ENCODE data around the gene LIMCH1.

The LIMCH1 gene

DNA sequence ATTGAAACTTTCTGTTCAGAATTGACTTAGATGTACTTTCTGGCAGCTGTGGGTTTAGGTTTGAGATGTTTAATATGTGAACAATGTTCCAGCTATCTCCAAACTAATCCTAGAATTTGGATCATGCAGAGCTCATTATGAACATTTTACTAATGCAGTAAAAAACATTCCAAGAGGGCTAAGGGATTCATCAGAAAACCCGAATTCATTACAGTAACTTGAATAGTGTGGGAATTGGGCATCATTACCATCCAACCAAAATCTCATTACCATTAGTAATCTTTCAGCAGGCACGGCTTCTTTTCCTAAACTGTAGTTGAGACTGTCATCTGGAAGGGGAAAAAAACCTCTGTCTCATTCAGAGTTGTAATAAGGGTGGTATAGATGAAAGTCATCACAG, 91.0 kb downstream of the LIMCH1 start:
- TF ChIP-seq, protein P1, sequence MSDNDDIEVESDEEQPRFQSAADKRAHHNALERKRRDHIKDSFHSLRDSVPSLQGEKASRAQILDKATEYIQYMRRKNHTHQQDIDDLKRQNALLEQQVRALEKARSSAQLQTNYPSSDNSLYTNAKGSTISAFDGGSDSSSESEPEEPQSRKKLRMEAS (IDR thresholded peaks at IDR 0.05; ENCODE audit: low read depth, low read length): no peak
- TF ChIP-seq, protein P2, sequence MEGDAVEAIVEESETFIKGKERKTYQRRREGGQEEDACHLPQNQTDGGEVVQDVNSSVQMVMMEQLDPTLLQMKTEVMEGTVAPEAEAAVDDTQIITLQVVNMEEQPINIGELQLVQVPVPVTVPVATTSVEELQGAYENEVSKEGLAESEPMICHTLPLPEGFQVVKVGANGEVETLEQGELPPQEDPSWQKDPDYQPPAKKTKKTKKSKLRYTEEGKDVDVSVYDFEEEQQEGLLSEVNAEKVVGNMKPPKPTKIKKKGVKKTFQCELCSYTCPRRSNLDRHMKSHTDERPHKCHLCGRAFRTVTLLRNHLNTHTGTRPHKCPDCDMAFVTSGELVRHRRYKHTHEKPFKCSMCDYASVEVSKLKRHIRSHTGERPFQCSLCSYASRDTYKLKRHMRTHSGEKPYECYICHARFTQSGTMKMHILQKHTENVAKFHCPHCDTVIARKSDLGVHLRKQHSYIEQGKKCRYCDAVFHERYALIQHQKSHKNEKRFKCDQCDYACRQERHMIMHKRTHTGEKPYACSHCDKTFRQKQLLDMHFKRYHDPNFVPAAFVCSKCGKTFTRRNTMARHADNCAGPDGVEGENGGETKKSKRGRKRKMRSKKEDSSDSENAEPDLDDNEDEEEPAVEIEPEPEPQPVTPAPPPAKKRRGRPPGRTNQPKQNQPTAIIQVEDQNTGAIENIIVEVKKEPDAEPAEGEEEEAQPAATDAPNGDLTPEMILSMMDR (IDR thresholded peaks at IDR 0.05; ENCODE audit: low read depth, low read length): no peak
- TF ChIP-seq MYC (IDR thresholded peaks at IDR 0.05; ENCODE audit: low read depth, low read length): no peak
- no peak for TF ChIP-seq POLR2A (IDR thresholded peaks at IDR 0.05; ENCODE audit: extremely low read depth, insufficient read length)
- no peak for DNase-seq (ENCODE audit: low read depth)
- H3K4me3 ChIP-seq (ENCODE audit: low read depth, low read length): no peak overlapping the region

DNA sequence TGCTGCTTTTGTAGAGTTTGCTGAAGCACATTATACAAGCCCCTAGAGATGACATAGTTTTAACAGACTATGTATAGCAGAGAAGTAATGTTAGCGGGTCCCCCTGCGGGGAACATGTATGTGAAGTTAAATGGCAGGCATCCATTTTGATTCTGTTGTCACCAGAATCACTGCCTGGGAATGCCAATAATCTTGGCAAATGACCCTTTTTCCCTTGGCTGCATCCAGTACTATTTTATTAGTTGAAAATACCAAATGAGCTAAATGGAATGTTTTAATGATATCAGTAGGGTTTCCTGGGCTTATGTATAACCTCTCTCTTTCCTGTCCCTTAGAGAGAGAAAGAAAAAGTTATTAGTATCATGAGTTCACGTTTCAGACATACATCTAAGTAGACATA, 93.6 kb downstream of the LIMCH1 start:
- TF ChIP-seq, protein P2 (IDR thresholded peaks at IDR 0.05; ENCODE audit: low read depth, low read length): no peak
- TF ChIP-seq, protein P1 (IDR thresholded peaks at IDR 0.05; ENCODE audit: low read depth, low read length): no peak
- TF ChIP-seq POLR2A (IDR thresholded peaks at IDR 0.05; ENCODE audit: extremely low read depth, insufficient read length) (no peak), MYC (IDR thresholded peaks at IDR 0.05; ENCODE audit: low read depth, low read length) (no peak)
- no peak for DNase-seq (ENCODE audit: low read depth)
- H3K4me3 ChIP-seq (ENCODE audit: low read depth, low read length): no peak overlapping the region

DNA sequence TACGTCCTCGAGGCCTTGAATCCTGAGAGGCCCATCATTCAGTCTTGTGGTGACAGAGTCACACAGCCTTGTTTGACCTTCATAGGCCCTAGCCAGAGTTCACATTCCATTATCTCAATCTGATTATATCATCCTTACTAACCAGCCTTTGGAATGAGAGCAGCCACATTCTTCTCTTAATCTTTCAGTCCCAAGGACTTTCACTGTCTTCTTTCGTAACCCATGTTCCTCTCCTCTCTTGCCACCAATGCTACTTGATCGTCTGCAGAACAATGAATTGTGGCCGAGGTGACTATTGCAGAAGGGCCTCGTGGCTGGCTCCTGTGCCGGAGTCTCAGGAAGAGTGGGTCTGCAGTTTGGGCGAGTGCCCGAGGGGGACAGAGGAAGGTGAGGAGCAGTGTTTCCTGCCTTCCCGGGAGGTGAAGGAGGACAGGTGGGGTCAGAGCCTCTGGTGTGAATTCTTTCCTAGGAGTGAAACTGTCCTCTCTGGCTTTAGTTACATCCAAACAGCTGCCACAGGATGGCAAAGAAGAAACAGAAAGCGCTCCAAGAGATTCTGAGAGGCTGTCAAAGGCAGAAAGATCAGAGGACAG, 94.6 kb downstream of the LIMCH1 start:
- TF ChIP-seq, protein P2 (IDR thresholded peaks at IDR 0.05; ENCODE audit: low read depth, low read length): no peak
- TF ChIP-seq POLR2A (IDR thresholded peaks at IDR 0.05; ENCODE audit: extremely low read depth, insufficient read length): no peak
- TF ChIP-seq, protein P1 (IDR thresholded peaks at IDR 0.05; ENCODE audit: low read depth, low read length): no peak
- TF ChIP-seq MYC (IDR thresholded peaks at IDR 0.05; ENCODE audit: low read depth, low read length): no peak
- H3K4me3 ChIP-seq (ENCODE audit: low read depth, low read length): no peak overlapping the region
- DNase-seq (ENCODE audit: low read depth): no peak

DNA sequence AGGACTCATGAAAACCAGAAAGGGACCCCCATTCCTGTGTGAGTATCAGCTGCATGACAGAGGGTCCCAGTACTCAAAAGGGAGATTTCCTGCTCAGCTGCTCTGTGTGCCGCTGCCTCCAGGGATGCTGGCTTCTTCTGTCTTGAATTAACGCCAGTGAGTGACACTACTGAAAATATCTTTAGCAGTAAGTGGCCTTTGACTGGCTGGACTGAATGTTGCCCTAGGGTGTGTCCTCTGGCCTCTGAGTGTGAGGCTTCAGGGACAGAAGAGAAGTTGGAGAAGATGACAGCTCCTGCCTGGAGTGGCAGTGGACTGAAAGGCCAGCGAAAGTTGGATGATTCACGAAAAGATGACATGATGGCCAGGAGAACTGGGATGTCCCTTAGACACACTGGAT, 95.4 kb downstream of the LIMCH1 start:
- no peak for TF ChIP-seq MYC (IDR thresholded peaks at IDR 0.05; ENCODE audit: low read depth, low read length)
- TF ChIP-seq, protein P1 (IDR thresholded peaks at IDR 0.05; ENCODE audit: low read depth, low read length): no peak
- TF ChIP-seq, protein P2 (IDR thresholded peaks at IDR 0.05; ENCODE audit: low read depth, low read length): no peak
- no peak for TF ChIP-seq POLR2A (IDR thresholded peaks at IDR 0.05; ENCODE audit: extremely low read depth, insufficient read length)
- H3K4me3 ChIP-seq (ENCODE audit: low read depth, low read length): no peak overlapping the region
- no peak for DNase-seq (ENCODE audit: low read depth)

DNA sequence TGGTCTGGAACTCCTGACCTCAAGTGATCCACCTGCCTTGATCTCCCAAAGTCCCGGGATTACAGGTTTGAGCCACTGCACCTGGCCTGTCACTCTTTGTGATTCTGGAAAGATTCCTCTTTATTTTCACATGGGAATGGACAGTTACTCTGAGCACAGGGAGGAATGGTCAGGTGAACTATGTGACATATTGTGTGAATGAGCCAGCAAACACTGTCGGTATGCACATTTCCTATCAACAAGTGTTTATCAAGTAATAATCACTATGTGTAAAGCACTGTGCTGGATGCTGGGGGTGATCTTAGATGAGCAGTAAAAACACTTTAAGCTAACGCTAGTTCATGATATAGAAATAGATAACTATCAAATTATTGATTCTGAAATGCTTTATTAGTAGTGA, 97.5 kb downstream of the LIMCH1 start:
- DNase-seq (ENCODE audit: low read depth): no peak
- H3K4me3 ChIP-seq (ENCODE audit: low read depth, low read length): no peak overlapping the region
- no peak for TF ChIP-seq POLR2A (IDR thresholded peaks at IDR 0.05; ENCODE audit: extremely low read depth, insufficient read length)
- TF ChIP-seq, protein P1 (IDR thresholded peaks at IDR 0.05; ENCODE audit: low read depth, low read length): no peak
- TF ChIP-seq MYC (IDR thresholded peaks at IDR 0.05; ENCODE audit: low read depth, low read length): no peak
- TF ChIP-seq, protein P2 (IDR thresholded peaks at IDR 0.05; ENCODE audit: low read depth, low read length): no peak

Data from NB4 (cell line).